Neural progenitor cell (in vitro differentiated cells): ENCODE measurements around the gene KDM5B. TPM values are rescaled to one million over a fixed set of nuclear protein-coding genes. Genes with fewer than 3 reads are reported as not detected.

Experiments
- DNase-seq: peaks from one replicate; pipeline ENCODE4 v3.0.0-alpha.2; 2016; ENCODE audit warnings: low spot score
- H2AFZ ChIP-seq: fragments of 200-600 bp; sonication (generic); replicated peaks from 2 replicates; pipeline ENCODE4 v1.6.1; 2016; ENCODE audit warnings: antibody characterized with exemption
- H3F3A ChIP-seq: fragments of 200-600 bp; sonication (generic); 2 replicates; pipeline ENCODE4 v1.6.1; 2016; ENCODE audit warnings: antibody characterized with exemption, low read depth
- H3K27ac ChIP-seq: fragments of 200-600 bp; sonication (generic); 2 replicates; pipeline ENCODE4 v1.5.1; 2016; ENCODE audit warnings: mild to moderate bottlenecking
- H3K27me3 ChIP-seq: fragments of 200-600 bp; sonication (generic); 2 replicates; pipeline ENCODE4 v1.6.1; 2016; ENCODE audit warnings: mild to moderate bottlenecking, moderate library complexity
- H3K36me3 ChIP-seq: fragments of 200-600 bp; sonication (generic); 2 replicates; pipeline ENCODE4 v1.5.1; 2016
- H3K4me1 ChIP-seq: fragments of 200-600 bp; sonication (generic); 2 replicates; pipeline ENCODE4 v1.6.1; 2016; ENCODE audit warnings: mixed run types
- H3K4me2 ChIP-seq: fragments of 200-600 bp; sonication (generic); 2 replicates; pipeline ENCODE4 v1.6.1; 2016
- H3K4me3 ChIP-seq: fragments of 200-600 bp; sonication (generic); 2 replicates; pipeline ENCODE4 v1.5.1; 2016
- H3K79me2 ChIP-seq: fragments of 200-600 bp; sonication (generic); 2 replicates; pipeline ENCODE4 v1.6.1; 2016; ENCODE audit warnings: low read depth
- H3K9ac ChIP-seq: fragments of 200-600 bp; sonication (generic); 2 replicates; pipeline ENCODE4 v1.6.1; 2016
- H3K9me3 ChIP-seq: fragments of 200-600 bp; sonication (generic); 2 replicates; pipeline ENCODE4 v1.5.1; 2016; ENCODE audit warnings: low read depth
- H4K20me1 ChIP-seq: fragments of 200-600 bp; sonication (generic); 2 replicates; pipeline ENCODE4 v1.6.1; 2016; ENCODE audit warnings: low read depth
- H3K27ac Mint-ChIP-seq: 3 replicates; pipeline ENCODE4 v1.8.0; 2021; ENCODE audit warnings: mixed read lengths
- H3K27me3 Mint-ChIP-seq: 2 replicates; pipeline ENCODE4 v1.8.0; 2022; ENCODE audit warnings: low read depth, mild to moderate bottlenecking, inconsistent platforms, moderate library complexity, mixed read lengths; ENCODE audit not compliant: insufficient read depth
- H3K36me3 Mint-ChIP-seq: 3 replicates; pipeline ENCODE4 v1.8.0; 2021; ENCODE audit warnings: mixed read lengths
- H3K4me1 Mint-ChIP-seq: 3 replicates; pipeline ENCODE4 v1.8.0; 2021; ENCODE audit warnings: mixed read lengths
- H3K4me3 Mint-ChIP-seq: 3 replicates; pipeline ENCODE4 v1.8.0; 2021; ENCODE audit warnings: mild to moderate bottlenecking, moderate library complexity, mixed read lengths
- H3K9me3 Mint-ChIP-seq: 3 replicates; pipeline ENCODE4 v1.8.0; 2020; ENCODE audit warnings: mixed read lengths
- EZH2 ChIP-seq: fragments of 200-600 bp; sonication (generic); IDR thresholded peaks from 2 replicates; pipeline ENCODE4 v1.6.1; 2017; ENCODE audit warnings: antibody characterized with exemption, mild to moderate bottlenecking, moderate library complexity
- EZH2phosphoT487 ChIP-seq: fragments of 200-600 bp; sonication (generic); IDR thresholded peaks from 2 replicates; pipeline ENCODE4 v1.6.1; 2017; ENCODE audit warnings: antibody characterized with exemption
- small RNA-seq: library from RNA; depleted of rRNA; stranded (forward); fragments of <200 nt; gene quantifications from one replicate; pipeline ENCODE3, GENCODE V24; 2015
- total RNA-seq: library from RNA; depleted of rRNA; stranded (reverse); fragments of >200 nt; gene quantifications from 2 replicates; pipeline ENCODE4 v1.2.3, GENCODE V29; 2015; ENCODE audit warnings: low replicate concordance
- TF ChIP-seq, protein P1 (sequence below): fragments of 200-600 bp; sonication (generic); IDR thresholded peaks from 2 replicates; pipeline ENCODE4 v1.5.1; 2017; ENCODE audit warnings: antibody characterized with exemption, mild to moderate bottlenecking

KDM5B gene
- total RNA-seq, 1 donor from 2014 or later = 283 TPM

- peaks cover 11% of the 10 kb centered on the region for H3K27me3 Mint-ChIP-seq
- Histone ChIP-seq H3K36me3 (no peaks in the 10 kb centered on the region), H2AFZ (no peak overlapping the region), H3K9me3 (no peaks in the 10 kb centered on the region), H3K4me1 (peaks cover 12% of the 10 kb centered on the region), H3K4me3 (no peak overlapping the region), H3K79me2 (no peaks in the 10 kb centered on the region), H3F3A (no peaks in the 10 kb centered on the region), H3K4me2 (no peak overlapping the region), H3K27me3 (no peaks in the 10 kb centered on the region), H4K20me1 (peaks cover 12% of the 10 kb centered on the region), H3K27ac (no peak overlapping the region), H3K9ac (no peak overlapping the region)
- H3K36me3 Mint-ChIP-seq = no peaks in the 10 kb centered on the region
- DNase-seq = no peak
- no peak overlapping the region for H3K4me3 Mint-ChIP-seq
- TF ChIP-seq EZH2 = no peak
- no peak for TF ChIP-seq EZH2phosphoT487
- TF ChIP-seq, protein P1, sequence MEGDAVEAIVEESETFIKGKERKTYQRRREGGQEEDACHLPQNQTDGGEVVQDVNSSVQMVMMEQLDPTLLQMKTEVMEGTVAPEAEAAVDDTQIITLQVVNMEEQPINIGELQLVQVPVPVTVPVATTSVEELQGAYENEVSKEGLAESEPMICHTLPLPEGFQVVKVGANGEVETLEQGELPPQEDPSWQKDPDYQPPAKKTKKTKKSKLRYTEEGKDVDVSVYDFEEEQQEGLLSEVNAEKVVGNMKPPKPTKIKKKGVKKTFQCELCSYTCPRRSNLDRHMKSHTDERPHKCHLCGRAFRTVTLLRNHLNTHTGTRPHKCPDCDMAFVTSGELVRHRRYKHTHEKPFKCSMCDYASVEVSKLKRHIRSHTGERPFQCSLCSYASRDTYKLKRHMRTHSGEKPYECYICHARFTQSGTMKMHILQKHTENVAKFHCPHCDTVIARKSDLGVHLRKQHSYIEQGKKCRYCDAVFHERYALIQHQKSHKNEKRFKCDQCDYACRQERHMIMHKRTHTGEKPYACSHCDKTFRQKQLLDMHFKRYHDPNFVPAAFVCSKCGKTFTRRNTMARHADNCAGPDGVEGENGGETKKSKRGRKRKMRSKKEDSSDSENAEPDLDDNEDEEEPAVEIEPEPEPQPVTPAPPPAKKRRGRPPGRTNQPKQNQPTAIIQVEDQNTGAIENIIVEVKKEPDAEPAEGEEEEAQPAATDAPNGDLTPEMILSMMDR = no peak
- no peak overlapping the region for H3K27ac Mint-ChIP-seq
- no peaks in the 10 kb centered on the region for H3K4me1 Mint-ChIP-seq
- H3K9me3 Mint-ChIP-seq = no peaks in the 10 kb centered on the region
Measured at GRCh38 chr1:202677433-202677832, 130.8 kb downstream of the KDM5B start.

Small RNAs within 50 kb of the gene (small RNA-seq; reads per million reads assigned to genes)
- gene AC098934.3 = not detected

Other genes starting within 250 kb of the KDM5B start
- gene SYT2, start 98.0 kb downstream of the KDM5B start, total RNA-seq = 0.26 and 0.37 TPM in 2 replicates
- 4.2 TPM in 1 of 2 replicates, not detected in the other for gene PCAT6, start 2.5 kb upstream of the KDM5B start, total RNA-seq
- gene RABIF, start 80.7 kb upstream of the KDM5B start, total RNA-seq = 3.8 and 5.8 TPM in 2 replicates
- 42.7 and 51.4 TPM in 2 replicates for gene KLHL12, start 118.8 kb upstream of the KDM5B start, total RNA-seq
- gene ADIPOR1, start 149.9 kb upstream of the KDM5B start, total RNA-seq = 54.6 and 67.0 TPM in 2 replicates
- 12.6 and 19.7 TPM in 2 replicates for gene CYB5R1, start 158.8 kb upstream of the KDM5B start, total RNA-seq
- 92.4 and 111 TPM in 2 replicates for gene TMEM183A, start 199.0 kb upstream of the KDM5B start, total RNA-seq
- 21.5 and 23.5 TPM in 2 replicates for gene PPFIA4, start 218.1 kb upstream of the KDM5B start, total RNA-seq